ENCODE data around the gene HSD11B1.

The HSD11B1 gene

DNA sequence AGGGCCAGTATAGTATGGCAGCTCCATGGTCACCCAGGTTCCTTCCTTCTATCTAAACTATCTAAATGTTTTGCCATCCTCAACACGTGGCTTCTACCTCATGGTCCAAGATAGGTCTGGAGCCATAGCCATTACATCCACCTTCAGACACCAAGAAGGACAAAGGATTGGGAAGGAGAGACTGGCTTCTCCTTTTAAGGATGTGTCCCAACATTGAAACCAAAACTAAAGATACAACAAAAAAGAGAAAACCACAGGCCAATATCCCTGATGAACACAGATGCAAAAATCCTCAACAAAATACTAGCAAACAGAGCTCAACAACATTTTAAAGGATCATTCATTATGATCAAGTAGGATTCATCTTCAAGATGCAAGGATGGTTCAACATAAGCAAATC lies 24.8 kb downstream of the HSD11B1 start:
- DNase-seq (ENCODE audit: low read depth), result no peak
- TF ChIP-seq CTCF (conservative IDR thresholded peaks at IDR 0.05; ENCODE audit: control insufficient read depth, insufficient read depth, low read depth, low read length), result no peak
- H3K4me3 ChIP-seq (ENCODE audit: control insufficient read depth, low read depth, low read length), result no peak overlapping the region

GRCh38 chr1:209732725-209733124 lies 28.1 kb downstream of the HSD11B1 start:
- no peak for TF ChIP-seq CTCF (conservative IDR thresholded peaks at IDR 0.05; ENCODE audit: control insufficient read depth, insufficient read depth, low read depth, low read length)
- peak; percentile 27 for DNase-seq (ENCODE audit: low read depth)
- H3K4me3 ChIP-seq (ENCODE audit: control insufficient read depth, low read depth, low read length), result no peak overlapping the region

DNA sequence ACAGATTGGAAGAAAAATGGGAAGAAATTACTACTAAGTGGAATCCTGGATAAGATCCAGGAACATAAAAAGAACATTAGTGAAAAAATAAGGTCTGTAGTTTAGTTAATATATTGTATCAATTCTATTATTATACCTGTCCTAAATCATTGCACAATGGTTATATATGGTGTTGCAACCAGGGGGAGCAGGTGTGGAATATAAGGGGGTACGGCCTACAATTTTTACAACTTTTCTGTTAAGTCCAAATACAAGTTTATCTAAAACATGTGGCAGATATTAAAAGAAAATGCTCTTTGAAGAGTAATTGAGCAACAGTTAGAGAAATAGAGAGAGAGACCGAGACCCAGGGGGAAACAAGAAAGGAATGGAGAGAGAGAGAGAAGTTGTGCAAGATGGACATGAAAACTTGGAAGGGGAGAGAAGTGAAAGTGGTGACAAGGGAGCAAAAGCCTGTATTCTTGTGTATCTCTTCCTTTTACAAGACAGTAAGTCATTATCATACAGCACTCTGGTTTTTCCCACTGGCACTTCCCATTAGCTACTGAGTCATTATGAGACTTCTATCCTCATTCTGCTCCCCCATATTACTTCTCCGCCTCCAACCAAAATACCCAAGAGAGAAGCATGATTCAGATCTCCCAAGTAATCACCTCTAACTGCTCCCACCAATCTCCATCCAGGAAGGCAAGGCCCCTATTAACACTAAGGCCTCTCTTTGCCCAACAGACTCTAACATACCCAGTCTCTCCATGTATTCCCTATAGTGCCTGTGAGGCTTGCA lies 29.0 kb downstream of the HSD11B1 start:
- no peak for TF ChIP-seq CTCF (conservative IDR thresholded peaks at IDR 0.05; ENCODE audit: control insufficient read depth, insufficient read depth, low read depth, low read length)
- peak; percentile 93 for DNase-seq (ENCODE audit: low read depth)
- no peak overlapping the region for H3K4me3 ChIP-seq (ENCODE audit: control insufficient read depth, low read depth, low read length)

- no peak overlapping the region for H3K4me3 ChIP-seq (ENCODE audit: control insufficient read depth, low read depth, low read length)
- no peak for DNase-seq (ENCODE audit: low read depth)
- TF ChIP-seq CTCF (conservative IDR thresholded peaks at IDR 0.05; ENCODE audit: control insufficient read depth, insufficient read depth, low read depth, low read length), result no peak
These were observed 32.0 kb downstream of the HSD11B1 start for GRCh38 chr1:209736490-209737117.

GRCh38 chr1:209737118-209737505 lies 32.5 kb downstream of the HSD11B1 start:
- TF ChIP-seq CTCF (conservative IDR thresholded peaks at IDR 0.05; ENCODE audit: control insufficient read depth, insufficient read depth, low read depth, low read length), result no peak
- H3K4me3 ChIP-seq (ENCODE audit: control insufficient read depth, low read depth, low read length), result no peak overlapping the region
- DNase-seq (ENCODE audit: low read depth), result no peak

DNA sequence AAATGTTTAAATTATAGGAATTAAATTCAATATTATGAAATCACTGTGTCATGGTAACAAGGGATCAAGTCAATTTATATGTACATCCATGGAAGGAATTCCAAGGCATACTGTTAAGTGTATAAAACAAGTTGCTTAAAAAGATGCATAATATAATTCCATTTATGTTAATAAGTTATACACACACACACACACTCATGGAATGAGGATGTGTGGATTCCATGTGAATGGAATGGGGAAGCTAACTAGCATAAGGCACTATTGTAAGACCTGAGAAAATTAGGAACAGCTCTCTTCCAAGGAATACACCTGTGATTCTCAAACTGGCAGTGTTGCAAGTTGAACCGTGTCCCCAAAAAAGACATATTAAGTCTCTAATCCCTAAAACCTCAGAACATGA lies 33.6 kb downstream of the HSD11B1 start:
- TF ChIP-seq CTCF (conservative IDR thresholded peaks at IDR 0.05; ENCODE audit: control insufficient read depth, insufficient read depth, low read depth, low read length), result no peak
- no peak for DNase-seq (ENCODE audit: low read depth)
- no peak overlapping the region for H3K4me3 ChIP-seq (ENCODE audit: control insufficient read depth, low read depth, low read length)
